Omental fat pad (tissue), 4 donors: Measurements from ENCODE around the gene KLRC3. TPM values are rescaled to one million over a fixed set of nuclear protein-coding genes. Genes with fewer than 3 reads are reported as not detected.
"Not testable (repeated sequence)": the region's sequence is repeated elsewhere in the genome, so short reads cannot be mapped to it uniquely, and the experiment has no call there.

Experiments
- ATAC-seq: fragments of 150-250 bp; one replicate; pipeline ENCODE4 v1.9.1; 2016; ENCODE audit warnings: mild to moderate bottlenecking, moderate library complexity; ENCODE audit not compliant: low FRiP score
- DNase-seq: peaks from one replicate; pipeline ENCODE4 v3.0.0-alpha.2; 2019; ENCODE audit warnings: low spot score
- CTCF ChIP-seq, 3 donors: fragments of 450-650 bp; IDR thresholded peaks; one replicate each; pipeline ENCODE4 v1.5.1; 2016 to 2017; ENCODE audit warnings: antibody characterized with exemption in 3 of 3, mild to moderate bottlenecking in 3 of 3, moderate library complexity in 2 of 3
- total RNA-seq, 4 donors: library from RNA; depleted of rRNA; stranded (reverse); fragments of >200 nt; gene quantifications; one replicate each; pipeline ENCODE4 v1.1.0, GENCODE V29; 2016

KLRC3 gene
- total RNA-seq, 4 donors from 2014 or later, result 1.3 TPM; not detected in 3

- ATAC-seq (no peak), DNase-seq (no peak)
- TF ChIP-seq CTCF (IDR thresholded peaks at IDR 0.05), result no peak
Measured at GRCh38 chr12:10406725-10407124, 13.7 kb downstream of the KLRC3 start.

- ATAC-seq, result no peak
- DNase-seq, result no peak
- TF ChIP-seq CTCF (IDR thresholded peaks at IDR 0.05), result no peak
Measured at GRCh38 chr12:10405294-10405693, 15.1 kb downstream of the KLRC3 start.

- no peak for TF ChIP-seq CTCF (IDR thresholded peaks at IDR 0.05)
- no peak for DNase-seq
- no peak for ATAC-seq
Measured at GRCh38 chr12:10404798-10405197, 15.6 kb downstream of the KLRC3 start.

GRCh38 chr12:10400829-10401228, 19.6 kb downstream of the KLRC3 start:
- TF ChIP-seq CTCF (IDR thresholded peaks at IDR 0.05), result no peak
- DNase-seq, result no peak
- no peak for ATAC-seq

GRCh38 chr12:10398168-10398567, 22.2 kb downstream of the KLRC3 start:
- ATAC-seq (no peak), DNase-seq (no peak)
- no peak for TF ChIP-seq CTCF (IDR thresholded peaks at IDR 0.05)

- TF ChIP-seq CTCF (IDR thresholded peaks at IDR 0.05), result no peak
- ATAC-seq (no peak), DNase-seq (no peak)
Measured at GRCh38 chr12:10397296-10397695, 23.1 kb downstream of the KLRC3 start.

GRCh38 chr12:10396176-10396575, 24.2 kb downstream of the KLRC3 start:
- ATAC-seq, DNase-seq: not testable (repeated sequence)
